ENCODE measurements around the gene CBLB.
"Not testable (repeated sequence)": the region's sequence is repeated elsewhere in the genome, so short reads cannot be mapped to it uniquely, and the experiment has no call there.

The CBLB gene

GRCh38 chr3:105783631-105784030 is 85.2 kb downstream of the CBLB start:
- DNase-seq = no peak

- no peak for DNase-seq
Observed at GRCh38 chr3:105781871-105782270, 86.9 kb downstream of the CBLB start.

- no peak for DNase-seq
Observed at GRCh38 chr3:105780107-105780506, 88.7 kb downstream of the CBLB start.

GRCh38 chr3:105775368-105775767 is 93.4 kb downstream of the CBLB start:
- DNase-seq = no peak

- DNase-seq = no peak
Observed at GRCh38 chr3:105774444-105775180, 94.2 kb downstream of the CBLB start.

GRCh38 chr3:105773291-105773690 is 95.5 kb downstream of the CBLB start:
- no peak for DNase-seq

GRCh38 chr3:105772635-105773034 is 96.2 kb downstream of the CBLB start:
- no peak for DNase-seq

- DNase-seq = no peak
Observed at GRCh38 chr3:105771392-105771791, 97.4 kb downstream of the CBLB start.

GRCh38 chr3:105770410-105770809 is 98.4 kb downstream of the CBLB start:
- no peak for DNase-seq

GRCh38 chr3:105767776-105768175 is 101.0 kb downstream of the CBLB start:
- DNase-seq = no peak

- no peak for DNase-seq
Observed at GRCh38 chr3:105767216-105767615, 101.6 kb downstream of the CBLB start.

GRCh38 chr3:105765308-105765639 is 103.5 kb downstream of the CBLB start:
- DNase-seq = no peak

- DNase-seq = no peak
Observed at GRCh38 chr3:105764378-105765307, 104.2 kb downstream of the CBLB start.

- no peak for DNase-seq
Observed at GRCh38 chr3:105763659-105764036, 105.2 kb downstream of the CBLB start.

- DNase-seq = no peak
Observed at GRCh38 chr3:105762749-105763658, 105.8 kb downstream of the CBLB start.

- not testable (repeated sequence) for DNase-seq
Observed at GRCh38 chr3:105762214-105762613, 106.6 kb downstream of the CBLB start.

GRCh38 chr3:105759442-105760078 is 109.3 kb downstream of the CBLB start:
- no peak for DNase-seq

GRCh38 chr3:105758451-105758850 is 110.4 kb downstream of the CBLB start:
- no peak for DNase-seq

GRCh38 chr3:105755121-105755886 is 113.5 kb downstream of the CBLB start:
- DNase-seq = no peak

GRCh38 chr3:105752791-105753415 is 115.9 kb downstream of the CBLB start:
- no peak for DNase-seq

GRCh38 chr3:105747696-105748095 is 121.1 kb downstream of the CBLB start:
- DNase-seq = no peak
